ENCODE measurements around the gene GTPBP1. TPM values are rescaled to one million over a fixed set of nuclear protein-coding genes. Genes with fewer than 3 reads are reported as not detected.

GTPBP1 gene
- polyA plus RNA-seq, 1 experiment, result 29.3 TPM

- Histone ChIP-seq H3K27me3 (ENCODE audit: control insufficient read depth, insufficient read depth, low read length) (no peaks in the 10 kb centered on the region), H3K27ac (ENCODE audit: low read depth, low read length) (no peak overlapping the region), H3K9me3 (ENCODE audit: control insufficient read depth, insufficient read depth, low read length) (no peaks in the 10 kb centered on the region), H3K4me3 (ENCODE audit: low read depth, low read length) (no peak overlapping the region)
- no peak for DNase-seq (ENCODE audit: low read depth, low spot score)
- POLR2A ChIA-PET, result no interaction called here
- TF ChIP-seq CTCF (IDR thresholded peaks at IDR 0.05; ENCODE audit: low read depth, low read length), result no peak
- CTCF ChIA-PET, result no interaction called here
Measured at GRCh38 chr22:38675833-38676232, 29.9 kb upstream of the GTPBP1 start.

- H3K9me3 ChIP-seq (ENCODE audit: control insufficient read depth, insufficient read depth, low read length), result no peaks in the 10 kb centered on the region; the same call in none of the 2 replicates
- peak; percentile 65 for TF ChIP-seq CTCF (IDR thresholded peaks at IDR 0.05; ENCODE audit: low read depth, low read length)
- CTCF ChIA-PET, result interaction anchor here (0.6 to 2.5 kb wide), 17 partner anchors 8 to 632 kb away, joined by 3 to 22 read pairs (median 4); no protein-coding TSS in a partner anchor
- peak within 1 kb of the TSS; percentile 39 for H3K27ac ChIP-seq (ENCODE audit: low read depth, low read length)
- peak within 1 kb of the TSS; percentile 96 for H3K4me3 ChIP-seq (ENCODE audit: low read depth, low read length)
- DNase-seq (ENCODE audit: low read depth, low spot score), result no peak
- H3K27me3 ChIP-seq (ENCODE audit: control insufficient read depth, insufficient read depth, low read length), result no peaks in the 10 kb centered on the region
- POLR2A ChIA-PET, result interaction anchor here (0.6 to 1.5 kb wide), 9 partner anchors 15 to 647 kb away, joined by 3 to 11 read pairs (median 4); partner anchors contain the start of gene GTPBP1
Measured at GRCh38 chr22:38681582-38682335, 24.0 kb upstream of the GTPBP1 start, which contains the start of gene TOMM22. TSS of gene TOMM22 (plus strand) at chr22:38681957. CDS start at chr22:38681979, 22 bp downstream.

- H3K4me3 ChIP-seq (ENCODE audit: low read depth, low read length), result no peak overlapping the region
- CTCF ChIA-PET, result no interaction called here
- POLR2A ChIA-PET, result no interaction called here
- H3K27me3 ChIP-seq (ENCODE audit: control insufficient read depth, insufficient read depth, low read length), result no peaks in the 10 kb centered on the region
- no peak overlapping the region for H3K27ac ChIP-seq (ENCODE audit: low read depth, low read length)
- no peak for TF ChIP-seq CTCF (IDR thresholded peaks at IDR 0.05; ENCODE audit: low read depth, low read length)
- no peaks in the 10 kb centered on the region; the same call in none of the 2 replicates for H3K9me3 ChIP-seq (ENCODE audit: control insufficient read depth, insufficient read depth, low read length)
- DNase-seq (ENCODE audit: low read depth, low spot score), result no peak
Measured at GRCh38 chr22:38684895-38685294, 20.8 kb upstream of the GTPBP1 start.

- ChIA-PET CTCF (no interaction called here), POLR2A (interaction anchor here (1.0 kb wide), 1 partner anchor 14 kb away, joined by 3 read pairs; no protein-coding TSS in a partner anchor)
- no peak for TF ChIP-seq CTCF (IDR thresholded peaks at IDR 0.05; ENCODE audit: low read depth, low read length)
- Histone ChIP-seq H3K27ac (ENCODE audit: low read depth, low read length) (no peak overlapping the region), H3K4me3 (ENCODE audit: low read depth, low read length) (no peak overlapping the region), H3K9me3 (ENCODE audit: control insufficient read depth, insufficient read depth, low read length) (no peaks in the 10 kb centered on the region; the same call in none of the 2 replicates), H3K27me3 (ENCODE audit: control insufficient read depth, insufficient read depth, low read length) (no peaks in the 10 kb centered on the region)
- no peak for DNase-seq (ENCODE audit: low read depth, low spot score)
Measured at GRCh38 chr22:38685761-38686160, 20.0 kb upstream of the GTPBP1 start.

- ChIA-PET POLR2A (interaction anchor here (0.6 kb wide), 1 partner anchor 204 kb away, joined by 3 read pairs; no protein-coding TSS in a partner anchor), CTCF (interaction anchor here (1.2 kb wide), 1 partner anchor 8 kb away, joined by 4 read pairs; the partner anchor contains the start of gene TOMM22)
- H3K4me3 ChIP-seq (ENCODE audit: low read depth, low read length), result no peak overlapping the region
- no peaks in the 10 kb centered on the region for H3K9me3 ChIP-seq (ENCODE audit: control insufficient read depth, insufficient read depth, low read length)
- H3K27me3 ChIP-seq (ENCODE audit: control insufficient read depth, insufficient read depth, low read length), result no peaks in the 10 kb centered on the region
- no peak overlapping the region for H3K27ac ChIP-seq (ENCODE audit: low read depth, low read length)
- no peak for TF ChIP-seq CTCF (IDR thresholded peaks at IDR 0.05; ENCODE audit: low read depth, low read length)
- no peak for DNase-seq (ENCODE audit: low read depth, low spot score)
Measured at GRCh38 chr22:38689651-38690050, 16.1 kb upstream of the GTPBP1 start.

Measured in AG04450 (cell line).